Measurements from ENCODE around the gene FOXD3.
"Not testable (repeated sequence)": the region's sequence is repeated elsewhere in the genome, so short reads cannot be mapped to it uniquely, and the experiment has no call there.

FOXD3 gene

DNA sequence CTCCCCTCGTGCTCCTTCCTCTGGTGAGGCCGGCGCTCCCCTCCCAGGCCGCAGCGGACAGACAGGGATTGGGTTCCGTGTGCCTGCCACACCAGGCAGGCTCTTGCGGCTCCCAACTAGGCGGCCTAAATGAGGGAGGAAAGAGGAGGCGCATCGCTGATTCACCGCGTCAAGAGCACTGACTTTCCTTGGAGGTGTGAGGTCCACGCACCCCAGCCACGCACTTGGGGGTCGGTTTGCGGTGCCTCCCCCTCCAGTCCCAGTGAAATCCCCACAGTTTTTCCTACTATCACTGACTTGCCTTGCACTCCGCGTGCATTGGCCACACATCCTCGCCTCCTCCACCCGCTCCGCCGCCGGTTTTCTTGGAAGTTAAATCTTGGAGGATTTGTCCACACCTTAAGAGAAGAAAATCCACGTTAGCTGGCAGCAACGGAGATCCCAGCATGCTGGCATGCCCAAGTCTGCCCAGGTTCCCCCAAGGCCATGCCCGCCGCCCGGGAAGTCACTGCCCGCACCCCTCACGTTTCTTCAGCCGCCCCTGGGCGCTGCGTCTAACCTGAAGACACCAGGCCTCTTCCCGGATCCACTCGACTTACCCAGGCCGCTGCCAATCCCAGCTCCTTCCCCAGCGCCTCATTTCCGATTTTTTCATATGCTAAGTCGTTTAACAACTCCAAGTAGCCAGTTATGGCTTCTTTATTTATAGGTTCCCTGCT, 1.1 kb upstream of the FOXD3 start:
- DNase-seq (ENCODE audit: low spot score), result no peak

DNA sequence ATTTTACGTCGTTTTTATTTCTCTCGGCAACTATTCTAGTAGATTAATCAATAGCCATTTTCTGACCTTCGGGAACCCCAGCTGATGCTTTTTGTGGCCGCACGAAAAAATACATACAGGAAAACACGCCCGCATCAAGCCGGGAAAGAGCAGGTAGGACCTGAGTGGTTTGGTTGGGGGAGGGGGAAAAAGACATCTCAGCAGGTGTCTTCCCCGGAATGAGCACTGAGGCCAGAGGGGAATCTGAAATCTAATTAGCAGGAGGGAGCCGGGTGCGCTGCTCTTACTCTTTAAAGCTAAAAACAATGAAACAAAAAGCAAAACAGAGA, 618 bp upstream of the FOXD3 start:
- DNase-seq (ENCODE audit: low spot score), result no peak

DNA sequence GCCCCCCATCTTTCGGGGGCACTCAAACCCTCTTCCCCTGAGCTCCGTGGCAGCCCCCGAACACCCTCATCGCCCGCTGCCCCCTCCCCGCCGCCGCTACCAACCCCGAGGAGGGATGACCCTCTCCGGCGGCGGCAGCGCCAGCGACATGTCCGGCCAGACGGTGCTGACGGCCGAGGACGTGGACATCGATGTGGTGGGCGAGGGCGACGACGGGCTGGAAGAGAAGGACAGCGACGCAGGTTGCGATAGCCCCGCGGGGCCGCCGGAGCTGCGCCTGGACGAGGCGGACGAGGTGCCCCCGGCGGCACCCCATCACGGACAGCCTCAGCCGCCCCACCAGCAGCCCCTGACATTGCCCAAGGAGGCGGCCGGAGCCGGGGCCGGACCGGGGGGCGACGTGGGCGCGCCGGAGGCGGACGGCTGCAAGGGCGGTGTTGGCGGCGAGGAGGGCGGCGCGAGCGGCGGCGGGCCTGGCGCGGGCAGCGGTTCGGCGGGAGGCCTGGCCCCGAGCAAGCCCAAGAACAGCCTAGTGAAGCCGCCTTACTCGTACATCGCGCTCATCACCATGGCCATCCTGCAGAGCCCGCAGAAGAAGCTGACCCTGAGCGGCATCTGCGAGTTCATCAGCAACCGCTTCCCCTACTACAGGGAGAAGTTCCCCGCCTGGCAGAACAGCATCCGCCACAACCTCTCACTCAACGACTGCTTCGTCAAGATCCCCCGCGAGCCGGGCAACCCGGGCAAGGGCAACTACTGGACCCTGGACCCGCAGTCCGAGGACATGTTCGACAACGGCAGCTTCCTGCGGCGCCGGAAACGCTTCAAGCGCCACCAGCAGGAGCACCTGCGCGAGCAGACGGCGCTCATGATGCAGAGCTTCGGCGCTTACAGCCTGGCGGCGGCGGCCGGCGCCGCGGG, 837 bp downstream of the FOXD3 start:
- DNase-seq (ENCODE audit: low spot score), result peak; percentile 28

DNA sequence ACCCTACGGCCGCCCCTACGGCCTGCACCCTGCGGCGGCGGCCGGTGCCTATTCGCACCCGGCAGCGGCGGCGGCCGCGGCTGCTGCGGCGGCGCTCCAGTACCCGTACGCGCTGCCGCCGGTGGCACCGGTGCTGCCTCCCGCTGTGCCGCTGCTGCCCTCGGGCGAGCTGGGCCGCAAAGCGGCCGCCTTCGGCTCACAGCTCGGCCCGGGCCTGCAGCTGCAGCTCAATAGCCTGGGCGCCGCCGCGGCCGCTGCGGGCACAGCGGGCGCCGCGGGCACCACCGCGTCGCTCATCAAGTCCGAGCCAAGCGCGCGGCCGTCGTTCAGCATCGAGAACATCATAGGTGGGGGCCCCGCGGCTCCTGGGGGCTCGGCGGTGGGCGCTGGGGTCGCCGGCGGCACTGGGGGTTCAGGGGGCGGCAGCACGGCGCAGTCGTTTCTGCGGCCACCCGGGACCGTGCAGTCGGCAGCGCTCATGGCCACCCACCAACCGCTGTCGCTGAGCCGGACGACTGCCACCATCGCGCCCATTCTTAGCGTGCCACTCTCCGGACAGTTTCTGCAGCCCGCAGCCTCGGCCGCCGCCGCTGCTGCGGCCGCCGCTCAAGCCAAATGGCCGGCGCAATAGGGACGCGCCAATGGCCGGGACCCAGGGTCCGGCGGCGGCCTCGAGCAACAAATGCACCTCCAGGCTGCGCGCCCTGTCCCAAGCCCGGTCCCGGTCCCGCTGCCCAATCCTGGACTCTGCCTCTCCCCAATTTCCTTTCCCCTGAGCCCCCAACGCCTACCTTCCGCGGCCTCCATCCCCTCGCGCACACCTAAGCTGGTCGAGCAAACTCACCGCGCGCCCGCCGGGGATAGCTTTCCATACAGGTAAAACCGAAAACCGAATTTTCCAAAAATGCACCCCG, 1.8 kb downstream of the FOXD3 start:
- no peak for DNase-seq (ENCODE audit: low spot score)

DNA sequence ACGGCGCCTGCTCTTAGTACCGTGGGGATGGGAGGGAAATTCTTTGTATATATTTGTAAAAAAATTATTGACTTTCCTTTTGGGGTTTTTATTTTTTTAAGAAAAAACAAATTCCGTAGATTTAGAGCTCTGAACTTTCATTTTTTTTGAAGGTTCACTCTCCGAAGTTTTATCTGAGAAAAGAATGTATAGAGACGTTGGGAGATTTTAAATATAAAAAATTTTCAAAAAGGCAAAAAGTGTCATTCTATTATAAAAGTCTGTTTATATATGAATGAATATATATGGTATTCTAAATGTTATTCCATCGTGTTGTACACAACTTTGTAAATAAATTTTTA, 2.4 kb downstream of the FOXD3 start:
- no peak for DNase-seq (ENCODE audit: low spot score)

DNA sequence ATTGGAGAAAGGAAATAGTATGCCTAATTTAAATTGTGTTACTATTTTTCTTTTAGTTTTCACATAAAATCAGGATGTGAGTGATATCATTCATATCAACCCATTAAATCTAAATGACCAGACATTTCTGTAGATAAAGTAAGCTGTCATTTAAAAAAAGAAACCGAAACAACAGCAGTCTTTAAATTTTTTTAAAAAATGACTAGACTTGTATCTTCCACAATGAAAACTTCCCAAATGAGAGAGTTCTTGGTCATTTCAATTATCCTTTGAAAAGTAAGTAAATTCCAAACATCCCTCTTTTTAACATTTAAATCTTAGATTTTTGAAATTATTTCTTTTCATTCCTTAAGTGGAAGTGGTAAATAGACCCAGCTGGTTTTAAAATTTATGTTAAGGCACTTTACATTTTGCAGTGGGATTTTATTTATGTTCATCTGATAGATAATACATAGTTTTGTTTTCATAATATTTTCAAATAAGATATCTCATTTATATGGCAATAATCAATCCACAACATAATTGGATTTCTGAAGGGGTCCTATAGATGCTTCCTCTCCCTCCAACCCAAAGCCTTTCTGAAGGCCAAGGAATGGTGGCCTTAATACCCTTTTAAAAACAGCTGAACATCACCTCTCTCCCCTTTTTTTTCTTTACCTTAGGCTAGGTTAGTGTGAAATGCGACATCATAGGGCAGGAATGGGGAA, 3.1 kb downstream of the FOXD3 start:
- DNase-seq (ENCODE audit: low spot score), result no peak

DNA sequence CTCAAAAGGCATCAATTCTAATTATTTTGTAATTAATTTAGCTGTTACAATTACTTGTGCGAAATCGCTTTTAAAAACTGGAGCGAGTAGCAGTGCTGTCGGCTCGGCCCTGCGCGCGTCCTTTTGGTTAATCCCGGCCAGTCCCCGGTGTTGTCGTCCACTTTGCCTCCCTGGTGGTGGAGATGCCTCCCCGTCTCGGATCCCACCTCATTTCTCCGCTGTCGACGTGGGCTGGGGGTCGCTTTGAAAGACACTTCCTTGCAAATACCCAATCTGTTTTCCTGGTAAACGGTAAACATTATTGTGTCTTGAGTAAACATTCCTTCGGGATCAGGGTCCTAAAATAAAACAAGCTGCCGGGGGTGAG, 3.7 kb downstream of the FOXD3 start:
- DNase-seq (ENCODE audit: low spot score), result no peak

DNA sequence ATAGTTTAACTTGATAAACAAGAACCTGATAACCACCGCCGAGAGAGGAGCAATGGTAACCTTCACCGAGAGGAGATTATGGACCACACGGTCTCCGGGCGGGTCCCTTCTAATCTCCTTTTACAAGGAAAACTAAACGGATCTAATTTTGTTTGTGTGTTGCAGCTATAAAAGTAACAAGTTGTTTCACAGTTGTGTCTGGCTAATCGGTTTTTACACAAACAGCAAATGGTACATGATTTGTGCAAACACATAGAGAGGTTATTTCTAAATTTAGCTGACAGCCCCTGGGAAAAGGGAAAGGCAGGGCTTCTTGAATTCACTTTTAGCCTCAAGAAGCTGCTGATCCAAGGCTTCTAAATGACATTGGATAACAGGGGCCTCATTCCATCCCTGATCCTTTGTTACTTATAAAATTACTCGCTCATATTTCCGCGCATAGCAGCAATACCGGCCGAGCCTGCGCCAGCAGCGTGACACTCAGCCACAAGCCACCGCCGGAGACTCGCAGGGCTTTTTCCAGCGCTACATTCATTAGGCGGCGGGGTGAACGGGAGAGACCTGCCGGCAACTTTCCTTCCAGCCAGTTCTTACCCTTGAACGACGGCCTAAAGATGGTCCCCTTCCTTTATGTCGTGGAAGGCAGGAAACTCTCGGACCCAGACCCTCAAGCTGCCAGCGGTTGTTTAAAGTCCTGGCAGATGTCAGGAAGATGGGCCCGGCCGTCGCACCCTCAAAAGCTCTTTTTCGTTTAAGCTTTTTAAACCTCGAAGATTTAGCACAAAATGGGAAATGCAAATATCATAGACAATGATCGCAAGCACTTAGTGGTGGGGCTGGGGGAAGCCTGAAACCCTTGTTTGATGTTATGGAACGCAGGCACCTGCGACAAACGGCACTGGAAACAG, 4.4 kb downstream of the FOXD3 start:
- DNase-seq (ENCODE audit: low spot score), result no peak

DNA sequence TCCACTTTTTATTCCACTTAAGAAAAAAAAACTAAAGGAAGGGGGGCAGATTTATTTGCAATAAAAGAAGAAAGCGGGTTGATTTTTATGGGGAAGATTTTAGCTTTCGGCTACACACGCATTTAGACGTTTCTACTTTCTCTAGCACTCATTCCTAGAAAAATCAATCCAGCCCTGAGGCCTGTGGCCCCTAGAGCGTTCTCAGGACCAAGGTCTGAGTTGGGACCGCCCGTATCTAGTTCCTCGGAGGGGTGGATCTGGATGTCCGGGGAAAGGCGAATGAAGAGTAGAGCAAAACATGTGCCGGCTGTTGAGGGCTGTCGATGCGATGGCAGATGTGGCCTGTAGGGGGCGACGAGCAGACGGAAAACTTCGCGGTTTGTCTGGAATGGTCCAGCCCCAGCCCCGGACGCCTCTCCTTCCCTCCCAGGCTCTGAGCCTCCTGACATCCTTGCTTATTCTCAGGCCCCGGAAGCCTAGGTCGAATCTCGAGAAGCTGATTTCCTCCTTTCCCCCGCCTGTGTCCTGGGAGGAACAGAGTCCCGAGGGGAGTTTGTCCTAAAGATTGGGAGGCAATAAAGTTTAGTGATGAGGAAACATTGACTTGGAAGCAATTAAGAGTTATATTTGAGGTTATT, 5.2 kb downstream of the FOXD3 start:
- DNase-seq (ENCODE audit: low spot score), result peak; percentile 40

DNA sequence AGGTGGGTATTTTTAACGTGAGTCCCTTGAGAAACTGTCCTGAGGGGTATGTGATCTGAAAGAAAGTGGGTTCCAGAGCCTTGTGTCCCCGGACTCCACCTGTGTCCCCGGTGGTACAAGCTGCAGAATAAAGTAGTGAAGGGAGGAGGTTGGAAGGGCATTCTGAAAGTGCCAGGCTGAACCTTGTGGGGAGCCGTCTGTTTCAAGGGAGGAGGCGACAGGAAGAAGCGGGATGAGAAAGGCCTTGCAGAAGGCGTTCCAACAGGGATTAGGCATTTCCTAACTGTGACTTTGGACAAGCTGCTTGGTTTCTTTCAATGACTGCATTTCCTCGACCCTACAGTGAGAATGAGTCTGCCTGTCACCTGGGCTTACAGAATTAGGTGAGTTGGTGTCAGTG, 5.8 kb downstream of the FOXD3 start:
- DNase-seq (ENCODE audit: low spot score), result no peak

DNA sequence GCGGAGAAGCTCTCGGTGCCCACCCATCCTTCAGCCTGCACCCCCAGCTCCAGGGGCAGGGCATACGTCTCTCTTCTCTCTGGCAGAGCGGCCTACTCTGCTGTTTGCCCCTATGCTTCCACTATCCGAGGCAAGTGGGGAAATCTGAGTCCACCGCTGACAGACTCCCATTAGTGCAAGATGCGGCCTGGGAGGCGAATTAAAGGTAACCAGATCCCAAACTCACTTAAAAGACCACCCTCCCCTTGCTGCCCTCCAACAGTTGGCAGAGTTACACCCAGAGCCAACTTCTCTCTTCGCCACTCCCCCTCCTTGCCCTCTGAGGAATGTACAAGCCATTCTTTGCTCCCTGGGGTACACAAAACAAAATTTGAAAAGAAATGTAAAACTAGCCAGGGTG, 6.4 kb downstream of the FOXD3 start:
- no peak for DNase-seq (ENCODE audit: low spot score)

DNA sequence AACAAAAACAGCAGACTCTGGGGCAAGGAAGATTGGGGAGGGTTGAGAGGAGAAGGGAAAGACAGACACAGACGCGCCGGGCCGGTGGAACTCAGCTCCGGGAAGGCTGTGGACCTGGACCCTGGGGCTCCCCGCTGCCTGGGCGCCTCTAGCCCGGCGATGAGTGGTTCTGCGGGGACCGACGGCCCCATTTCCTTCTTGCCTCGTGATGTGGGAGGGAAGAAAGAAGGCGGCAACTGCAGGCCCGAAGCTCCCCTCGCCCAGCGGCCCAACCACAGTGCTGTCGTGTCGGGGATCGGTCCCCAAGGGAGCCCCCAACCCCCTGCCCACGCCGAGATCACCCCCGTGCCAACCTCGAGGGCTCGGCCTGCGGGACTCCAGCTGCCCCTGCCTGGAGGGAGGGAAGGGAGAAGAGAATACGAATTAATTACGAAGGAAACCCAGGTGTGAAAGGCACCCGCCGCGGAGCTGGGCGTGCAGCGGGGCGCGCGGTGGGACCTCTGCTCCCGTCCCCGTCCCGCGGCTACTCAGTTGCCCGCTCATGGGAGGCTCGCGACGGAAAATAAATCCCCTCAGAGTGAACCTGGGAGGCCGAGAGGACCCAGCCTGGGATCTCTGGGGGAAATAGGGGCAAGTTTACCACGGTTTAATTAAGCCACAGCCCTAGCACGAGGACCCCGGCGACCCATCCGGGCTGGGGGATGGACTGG, 7.4 kb downstream of the FOXD3 start:
- DNase-seq (ENCODE audit: low spot score), result no peak

DNA sequence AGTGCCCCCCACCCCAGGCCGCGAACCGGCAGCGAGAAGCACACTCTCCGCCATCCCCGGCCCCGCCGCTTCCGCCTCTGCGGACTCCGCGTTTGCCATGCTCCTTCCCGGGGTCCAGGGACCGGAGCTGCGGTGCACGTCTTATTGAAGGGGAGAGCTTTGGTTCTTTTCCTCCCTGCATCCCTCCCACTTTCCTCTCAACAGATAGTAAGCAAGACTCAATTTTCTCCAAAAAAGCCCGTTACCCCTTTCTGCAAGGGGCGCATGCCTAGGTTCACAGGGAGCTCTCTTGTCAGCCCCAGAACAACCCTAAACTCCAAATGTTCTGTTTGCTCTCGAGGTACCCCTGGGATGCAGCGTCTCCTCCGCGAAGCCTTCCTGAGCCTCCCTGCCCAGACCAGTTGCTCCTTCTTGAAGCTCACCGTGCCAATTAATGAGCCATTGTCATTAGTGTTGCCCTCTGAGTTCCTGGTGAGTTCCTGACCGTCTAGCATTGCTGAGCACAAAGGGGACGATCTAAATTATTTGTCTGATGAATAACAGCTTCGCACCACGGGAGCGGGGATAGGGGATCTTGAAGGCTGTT, 8.1 kb downstream of the FOXD3 start:
- no peak for DNase-seq (ENCODE audit: low spot score)

DNA sequence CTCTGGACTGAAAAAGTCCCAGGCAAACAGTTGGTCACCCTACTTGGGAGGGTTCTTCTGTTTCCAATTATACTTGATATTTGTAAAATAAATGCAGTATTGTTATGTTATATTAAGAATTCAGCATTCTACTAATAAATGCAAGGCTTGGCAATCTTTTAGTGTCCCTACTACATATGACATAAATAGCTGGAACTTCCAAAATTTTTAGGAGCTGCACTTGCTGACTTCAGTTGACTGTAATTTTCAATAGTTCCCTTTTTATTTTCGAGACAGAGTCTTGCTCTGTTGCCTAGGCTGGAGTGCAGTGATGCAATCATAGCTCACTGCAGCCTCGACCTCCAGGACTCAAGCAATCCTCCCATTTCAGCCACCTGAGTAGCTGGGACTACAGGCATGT, 20.0 kb downstream of the FOXD3 start:
- DNase-seq (ENCODE audit: low spot score), result no peak

DNA sequence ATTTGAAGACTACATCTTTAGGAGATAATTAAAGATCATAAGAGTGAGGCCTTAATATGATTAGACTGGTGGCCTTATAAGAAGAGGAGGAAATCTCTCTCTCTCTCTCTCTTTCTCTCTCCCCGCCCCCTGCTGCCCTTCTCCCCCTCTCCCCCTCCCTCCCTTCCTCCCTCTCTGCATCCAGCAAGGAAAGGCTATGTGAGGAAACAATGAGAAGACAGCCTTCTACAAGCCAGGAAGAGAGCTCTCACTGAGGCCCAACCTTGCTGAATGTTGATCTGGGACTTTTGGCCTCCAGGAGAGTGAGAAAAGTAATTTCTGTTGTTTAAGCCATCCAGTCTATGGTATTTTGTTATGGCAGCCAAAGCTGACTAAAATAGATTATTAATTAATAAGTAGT, 21.6 kb downstream of the FOXD3 start:
- no peak for DNase-seq (ENCODE audit: low spot score)

DNA sequence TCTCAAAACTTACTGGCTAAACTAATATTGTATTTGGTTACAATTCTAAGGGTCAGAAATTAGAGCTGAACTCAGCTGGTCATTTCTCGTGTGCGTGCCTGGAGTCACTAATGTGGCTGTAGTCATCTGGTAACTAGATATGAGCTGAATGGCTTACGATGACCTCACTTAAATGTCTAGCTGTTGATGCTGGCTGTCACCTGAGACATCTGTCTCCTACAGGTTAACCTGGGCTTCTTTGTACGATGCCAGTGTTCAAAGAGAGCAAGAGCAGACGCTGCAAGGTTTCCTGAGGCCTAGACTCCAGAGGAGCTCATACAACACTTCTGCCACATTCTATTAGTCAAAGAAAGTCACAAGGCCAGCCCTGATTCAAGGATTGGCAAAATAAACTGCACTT, 28.0 kb downstream of the FOXD3 start:
- no peak for DNase-seq (ENCODE audit: low spot score)

DNA sequence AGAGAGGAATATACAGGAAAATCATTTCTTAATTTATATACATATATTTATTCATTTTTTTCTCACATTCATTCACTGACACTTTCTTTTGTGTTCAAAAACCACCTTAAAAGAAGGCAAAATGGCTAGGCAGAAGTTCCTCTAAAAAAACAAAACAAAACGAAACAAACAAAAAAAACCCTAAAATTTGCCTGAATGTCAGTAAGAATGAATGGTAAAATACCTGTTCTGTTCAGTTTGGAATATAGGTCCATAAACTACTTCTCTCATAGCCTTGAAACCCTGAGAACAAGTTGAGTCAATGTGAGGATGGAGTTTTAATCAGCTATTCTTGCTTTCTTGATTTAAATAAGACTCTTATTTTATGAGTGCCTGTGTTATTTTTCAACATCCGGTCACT, 30.4 kb downstream of the FOXD3 start:
- DNase-seq (ENCODE audit: low spot score), result no peak

DNA sequence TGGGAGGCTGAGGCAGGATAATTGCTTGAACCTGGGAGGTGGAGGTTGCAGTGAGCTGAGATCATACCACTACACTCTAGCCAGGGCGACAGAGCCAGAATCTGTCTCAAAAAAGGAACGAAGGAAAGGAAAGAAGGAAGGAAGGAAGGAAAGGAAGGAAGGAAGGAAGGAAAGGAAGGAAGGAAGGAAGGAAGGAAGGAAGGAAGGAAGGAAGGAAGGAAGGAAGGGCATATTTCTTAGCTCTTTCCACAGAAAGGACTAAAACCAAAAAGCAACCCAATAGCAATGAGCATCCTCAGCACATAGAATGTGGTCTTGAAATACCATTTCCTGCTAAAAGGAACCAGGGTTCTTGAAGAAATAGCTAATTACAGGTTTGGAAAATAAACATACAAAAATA, 33.9 kb downstream of the FOXD3 start:
- not testable (repeated sequence) for DNase-seq (ENCODE audit: low spot score)

DNA sequence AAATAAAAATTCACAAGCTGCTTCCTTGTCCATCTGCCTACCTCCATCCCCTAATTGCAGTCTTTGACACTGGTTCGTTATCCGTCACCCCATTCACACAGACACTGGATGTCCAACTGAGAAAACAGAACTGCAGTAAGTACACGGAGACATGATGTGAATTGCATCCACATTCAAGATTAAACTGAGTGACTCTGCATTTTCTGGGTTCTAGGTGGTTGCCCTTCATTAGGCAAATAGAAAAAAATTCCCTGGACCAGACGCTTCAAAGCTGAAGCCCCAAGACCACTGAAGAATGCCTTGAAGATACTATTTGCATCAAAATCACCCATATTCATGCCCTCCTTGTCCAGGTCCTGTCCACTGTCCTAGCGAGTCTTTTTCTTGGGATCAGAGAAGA, 37.2 kb downstream of the FOXD3 start:
- DNase-seq (ENCODE audit: low spot score), result no peak

DNA sequence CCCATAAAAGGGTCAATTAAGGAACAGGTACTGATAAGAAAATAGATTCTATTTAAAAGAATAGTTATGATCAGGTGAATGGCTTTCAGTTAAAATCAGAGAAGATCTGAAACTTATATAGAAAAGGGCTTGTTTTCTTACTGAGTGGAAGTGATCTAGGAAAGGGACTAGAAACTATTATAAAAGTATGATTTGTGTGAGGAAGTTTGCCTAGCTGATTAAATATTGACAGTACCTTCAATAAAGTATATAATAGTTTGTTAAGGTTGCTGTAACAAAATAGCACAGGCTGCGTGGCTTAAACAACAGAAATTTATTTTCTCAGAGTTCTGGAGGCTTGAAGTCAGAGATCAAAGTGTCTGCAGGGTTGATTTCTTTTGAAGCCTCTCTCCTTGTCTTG, 39.7 kb downstream of the FOXD3 start:
- no peak for DNase-seq (ENCODE audit: low spot score)

Data from CD4-positive, alpha-beta T cell treated with Interleukin-15 for 4 hours (primary cell).